Upper lobe of right lung (tissue), 1 donor: ENCODE results near the gene KLHL11. TPM values are rescaled to one million over a fixed set of nuclear protein-coding genes. Genes with fewer than 3 reads are reported as not detected.

Source experiments
- ATAC-seq: fragments of 200-7000 bp; cut with Tn5 transposase; one replicate; pipeline ENCODE4 v1.9.1; 2020; ENCODE audit warnings: mild to moderate bottlenecking, moderate library complexity
- DNase-seq: peaks from one replicate; pipeline ENCODE4 v3.0.0-alpha.2; 2020
- H3K27ac ChIP-seq: fragments of 200-600 bp; one replicate; pipeline ENCODE4 v1.8.0; 2022
- H3K27me3 ChIP-seq: fragments of 200-600 bp; one replicate; pipeline ENCODE4 v1.8.0; 2022; ENCODE audit warnings: mild to moderate bottlenecking
- H3K36me3 ChIP-seq: fragments of 200-600 bp; one replicate; pipeline ENCODE4 v1.8.0; 2022
- H3K4me1 ChIP-seq: fragments of 200-600 bp; one replicate; pipeline ENCODE4 v1.8.0; 2022
- H3K4me3 ChIP-seq: fragments of 200-600 bp; one replicate; pipeline ENCODE4 v1.8.0; 2022; ENCODE audit warnings: mild to moderate bottlenecking
- H3K9me3 ChIP-seq: fragments of 200-600 bp; one replicate; pipeline ENCODE4 v1.8.0; 2022
- CTCF ChIP-seq: fragments of 200-600 bp; IDR thresholded peaks from one replicate; pipeline ENCODE4 v1.8.0; 2022; ENCODE audit warnings: antibody characterized with exemption
- intact Hi-C: fragments of 100-400 bp; cut with DNase I; formaldehyde crosslinking; loops from one replicate; pipeline ENCODE4 v1.11.0; 2022
- total RNA-seq: library from RNA; stranded (reverse); fragmentation: NEBNext Ultra II Directional; extraction: Animal tissue kit (Norgen Biotek cat#: 25700); gene quantifications from one replicate; pipeline ENCODE4 v1.2.1, GENCODE V29; 2021
- donor health status: DM: no; HTN: yes; CAD: no; lungs with severe emphysema.

KLHL11 gene
- total RNA-seq, 1 donor from 2014 or later, result 12.6 TPM

GRCh38 chr17:41870627-41871026 is 5.4 kb upstream of the KLHL11 start:
- intact Hi-C loops, result no loop called here
- DNase-seq (no peak), ATAC-seq (no peak)
- Histone ChIP-seq H3K9me3 (no peaks in the 10 kb centered on the region), H3K4me3 (no peak overlapping the region), H3K4me1 (no peaks in the 10 kb centered on the region), H3K36me3 (peaks cover 74% of the 10 kb centered on the region), H3K27me3 (no peaks in the 10 kb centered on the region), H3K27ac (no peak overlapping the region)
- no peak for TF ChIP-seq CTCF

GRCh38 chr17:41870097-41870496 is 4.9 kb upstream of the KLHL11 start:
- no peak overlapping the region for H3K4me3 ChIP-seq
- H3K27me3 ChIP-seq, result no peaks in the 10 kb centered on the region
- intact Hi-C loops, result no loop called here
- no peak overlapping the region for H3K27ac ChIP-seq
- DNase-seq (no peak), ATAC-seq (no peak)
- H3K9me3 ChIP-seq, result no peaks in the 10 kb centered on the region
- TF ChIP-seq CTCF, result no peak
- H3K36me3 ChIP-seq, result peaks cover 74% of the 10 kb centered on the region
- H3K4me1 ChIP-seq, result no peaks in the 10 kb centered on the region

GRCh38 chr17:41869426-41869825 is 4.2 kb upstream of the KLHL11 start:
- Histone ChIP-seq H3K27ac (no peak overlapping the region), H3K9me3 (no peaks in the 10 kb centered on the region), H3K4me1 (no peaks in the 10 kb centered on the region), H3K4me3 (no peak overlapping the region), H3K36me3 (peaks cover 74% of the 10 kb centered on the region), H3K27me3 (no peaks in the 10 kb centered on the region)
- TF ChIP-seq CTCF, result no peak
- ATAC-seq, result peak; percentile 52
- intact Hi-C loops, result no loop called here
- DNase-seq, result peak; percentile 44

GRCh38 chr17:41868568-41868967 is 3.3 kb upstream of the KLHL11 start:
- peaks cover 7% of the 10 kb centered on the region for H3K4me1 ChIP-seq
- peaks cover 66% of the 10 kb centered on the region for H3K36me3 ChIP-seq
- ATAC-seq (no peak), DNase-seq (no peak)
- H3K27ac ChIP-seq, result no peak overlapping the region
- no peak overlapping the region for H3K4me3 ChIP-seq
- TF ChIP-seq CTCF, result no peak
- no peaks in the 10 kb centered on the region for H3K9me3 ChIP-seq
- intact Hi-C loops, result no loop called here
- H3K27me3 ChIP-seq, result no peaks in the 10 kb centered on the region

- DNase-seq (no peak), ATAC-seq (no peak)
- Histone ChIP-seq H3K4me1 (peaks cover 18% of the 10 kb centered on the region), H3K4me3 (peak overlapping the region; percentile 96), H3K27ac (peak overlapping the region; percentile 95), H3K36me3 (peaks cover 38% of the 10 kb centered on the region), H3K27me3 (no peaks in the 10 kb centered on the region), H3K9me3 (no peaks in the 10 kb centered on the region)
- no peak for TF ChIP-seq CTCF
- intact Hi-C loops, result no loop called here
Measured at GRCh38 chr17:41865596-41865893, 322 bp upstream of the KLHL11 start.

- Histone ChIP-seq H3K9me3 (no peaks in the 10 kb centered on the region), H3K4me3 (peak overlapping the region; percentile 96), H3K36me3 (peaks cover 28% of the 10 kb centered on the region), H3K4me1 (peaks cover 18% of the 10 kb centered on the region), H3K27ac (peak overlapping the region; percentile 95), H3K27me3 (no peaks in the 10 kb centered on the region)
- intact Hi-C loops, result no loop called here
- DNase-seq (no peak), ATAC-seq (no peak)
- TF ChIP-seq CTCF, result no peak
Measured at GRCh38 chr17:41864498-41864835, 756 bp downstream of the KLHL11 start.
